ENCODE results near the gene CEP72.

GRCh38 chr5:666816-667498 is 54.8 kb downstream of the CEP72 start:
- TF ChIP-seq CTCF (IDR thresholded peaks at IDR 0.05) = no peak
- TF ChIP-seq POLR2A (IDR thresholded peaks at IDR 0.05) = no peak
- TF ChIP-seq EP300 (IDR thresholded peaks at IDR 0.05; ENCODE audit: low read depth) = no peak
- no peak for TF ChIP-seq POLR2AphosphoS5 (IDR thresholded peaks at IDR 0.05)

Measured in transverse colon (tissue), 4 donors.